Measurements from ENCODE around the gene UBE2U.
"Not testable (repeated sequence)": the region's sequence is repeated elsewhere in the genome, so short reads cannot be mapped to it uniquely, and the experiment has no call there.

GRCh38 chr1:64257233-64257632 lies 53.8 kb downstream of the UBE2U start:
- not testable (repeated sequence) for TF ChIP-seq POLR2A, CTCF (IDR thresholded peaks at IDR 0.05)

Measured in adrenal gland (tissue), 5 donors.